ENCODE data around the gene PCDHB10. TPM values are rescaled to one million over a fixed set of nuclear protein-coding genes. Genes with fewer than 3 reads are reported as not detected.
"Not testable (repeated sequence)": the region's sequence is repeated elsewhere in the genome, so short reads cannot be mapped to it uniquely, and the experiment has no call there.

The PCDHB10 gene
- total RNA-seq, 1 donor from 2014 or later: 5.5 TPM

DNA sequence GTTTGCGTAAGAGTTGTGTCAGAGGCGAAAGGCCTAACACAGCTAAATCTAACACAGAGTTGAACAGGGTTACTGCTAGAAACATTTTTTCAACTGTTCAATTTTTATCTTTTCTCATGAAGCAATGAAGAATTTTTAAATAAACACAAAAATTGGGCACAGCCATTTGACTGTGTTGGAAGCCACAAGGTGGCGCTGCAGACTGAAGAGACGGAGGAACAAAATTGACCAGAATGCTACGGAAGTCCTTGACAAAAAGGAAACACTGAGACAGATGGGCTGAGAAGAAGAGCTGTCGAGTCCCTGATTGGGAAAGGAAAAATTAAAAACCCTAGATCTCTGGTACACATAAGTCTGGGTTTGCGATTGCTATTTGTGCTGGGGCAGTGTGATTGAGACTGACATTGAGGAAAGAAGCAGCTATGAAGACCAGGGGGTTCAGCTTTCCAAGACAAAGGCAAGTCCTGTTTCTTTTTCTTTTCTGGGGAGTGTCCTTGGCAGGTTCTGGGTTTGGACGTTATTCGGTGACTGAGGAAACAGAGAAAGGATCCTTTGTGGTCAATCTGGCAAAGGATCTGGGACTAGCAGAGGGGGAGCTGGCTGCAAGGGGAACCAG is 5.1 kb upstream of the PCDHB10 start, which contains the start of gene PCDHB9:
PCDHB9 (plus strand) TSS at position 265 of the 616 bp plus-strand sequence; CDS start at position 423, 158 bp downstream.
- no peak for DNase-seq (ENCODE audit: low spot score)

DNA sequence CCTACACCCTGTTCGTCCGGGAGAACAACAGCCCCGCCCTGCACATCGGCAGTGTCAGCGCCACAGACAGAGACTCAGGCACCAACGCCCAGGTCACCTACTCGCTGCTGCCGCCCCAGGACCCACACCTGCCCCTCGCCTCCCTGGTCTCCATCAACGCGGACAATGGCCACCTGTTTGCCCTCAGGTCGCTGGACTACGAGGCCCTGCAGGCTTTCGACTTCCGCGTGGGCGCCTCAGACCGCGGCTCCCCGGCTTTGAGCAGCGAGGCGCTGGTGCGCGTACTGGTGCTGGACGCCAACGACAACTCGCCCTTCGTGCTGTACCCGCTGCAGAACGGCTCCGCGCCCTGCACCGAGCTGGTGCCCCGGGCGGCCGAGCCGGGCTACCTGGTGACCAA is 3.5 kb upstream of the PCDHB10 start:
- DNase-seq (ENCODE audit: low spot score): not testable (repeated sequence)

DNA sequence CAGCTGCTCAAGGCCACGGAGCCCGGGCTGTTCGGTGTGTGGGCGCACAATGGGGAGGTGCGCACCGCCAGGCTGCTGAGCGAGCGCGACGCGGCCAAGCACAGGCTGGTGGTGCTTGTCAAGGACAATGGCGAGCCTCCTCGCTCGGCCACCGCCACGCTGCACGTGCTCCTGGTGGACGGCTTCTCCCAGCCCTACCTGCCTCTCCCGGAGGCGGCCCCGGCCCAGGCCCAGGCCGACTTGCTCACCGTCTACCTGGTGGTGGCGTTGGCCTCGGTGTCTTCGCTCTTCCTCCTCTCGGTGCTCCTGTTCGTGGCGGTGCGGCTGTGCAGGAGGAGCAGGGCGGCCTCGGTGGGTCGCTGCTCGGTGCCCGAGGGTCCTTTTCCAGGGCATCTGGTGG is 3.0 kb upstream of the PCDHB10 start:
- not testable (repeated sequence) for DNase-seq (ENCODE audit: low spot score)

DNA sequence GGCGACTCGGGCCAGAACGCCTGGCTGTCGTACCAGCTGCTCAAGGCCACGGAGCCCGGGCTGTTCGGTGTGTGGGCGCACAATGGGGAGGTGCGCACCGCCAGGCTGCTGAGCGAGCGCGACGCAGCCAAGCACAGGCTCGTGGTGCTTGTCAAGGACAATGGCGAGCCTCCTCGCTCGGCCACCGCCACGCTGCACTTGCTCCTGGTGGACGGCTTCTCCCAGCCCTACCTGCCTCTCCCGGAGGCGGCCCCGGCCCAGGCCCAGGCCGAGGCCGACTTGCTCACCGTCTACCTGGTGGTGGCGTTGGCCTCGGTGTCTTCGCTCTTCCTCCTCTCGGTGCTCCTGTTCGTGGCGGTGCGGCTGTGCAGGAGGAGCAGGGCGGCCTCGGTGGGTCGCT is 2.2 kb downstream of the PCDHB10 start:
- DNase-seq (ENCODE audit: low spot score): not testable (repeated sequence)

DNA sequence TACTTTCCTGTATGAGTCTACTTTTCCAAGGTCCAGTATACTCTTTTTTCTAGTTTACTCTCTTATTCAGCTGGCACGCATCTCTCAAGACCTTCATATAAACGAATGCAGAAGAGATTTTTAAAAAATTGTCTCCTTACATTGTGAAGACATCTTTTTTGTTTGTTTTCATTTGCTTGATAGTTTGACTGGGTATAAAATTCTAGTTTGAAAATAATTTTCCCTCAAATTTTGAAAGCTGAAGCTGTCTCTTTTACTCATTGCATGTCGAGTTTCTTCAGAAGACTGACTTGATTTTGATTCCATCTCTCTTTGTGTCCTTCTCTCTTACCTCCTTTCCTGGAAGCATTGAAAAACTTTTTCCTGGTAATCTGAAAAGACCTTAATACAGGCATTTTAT is 4.2 kb downstream of the PCDHB10 start:
- DNase-seq (ENCODE audit: low spot score): no peak

DNA sequence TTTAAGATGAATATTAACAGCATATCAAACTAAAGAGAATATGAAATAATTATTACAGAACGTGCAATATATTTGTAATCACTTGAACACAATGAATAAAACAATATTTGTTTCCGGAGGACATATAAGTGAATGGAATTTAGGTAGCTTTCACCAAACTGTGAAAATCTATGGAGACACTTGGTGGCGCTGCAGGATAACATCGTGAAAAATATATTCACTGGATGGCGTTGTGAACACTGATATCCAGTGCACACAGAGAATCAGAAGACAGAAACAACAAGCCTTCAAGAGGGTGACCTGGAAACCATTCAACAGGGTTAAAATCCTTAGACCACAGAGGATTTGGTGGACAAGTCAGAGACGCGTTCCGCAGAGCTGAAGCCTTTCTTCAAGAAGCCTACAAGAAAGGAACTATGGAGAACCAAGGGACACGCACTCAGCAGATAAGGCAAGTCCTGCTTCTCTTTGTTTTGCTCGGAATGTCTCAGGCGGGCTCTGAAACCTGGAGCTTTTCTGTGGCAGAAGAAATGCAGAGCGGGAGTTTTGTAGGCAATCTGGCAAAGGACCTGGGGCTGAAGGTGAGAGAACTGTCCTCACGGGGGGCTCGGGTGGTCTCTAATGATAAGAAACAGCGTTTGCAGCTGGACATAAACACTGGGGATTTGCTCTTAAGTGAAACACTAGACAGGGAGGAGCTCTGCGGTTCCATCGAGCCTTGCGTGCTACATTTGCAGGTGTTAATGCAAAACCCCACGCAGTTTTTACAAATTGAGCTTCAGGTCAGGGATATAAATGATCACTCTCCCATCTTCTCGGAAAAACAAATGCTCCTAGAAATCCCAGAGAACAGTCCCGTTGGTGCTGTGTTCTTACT is 7.4 kb downstream of the PCDHB10 start, which contains the start of gene PCDHB11:
PCDHB11 (plus strand) TSS at position 269 of the 877 bp plus-strand sequence; CDS start at position 417, 148 bp downstream.
- no peak for DNase-seq (ENCODE audit: low spot score)

DNA sequence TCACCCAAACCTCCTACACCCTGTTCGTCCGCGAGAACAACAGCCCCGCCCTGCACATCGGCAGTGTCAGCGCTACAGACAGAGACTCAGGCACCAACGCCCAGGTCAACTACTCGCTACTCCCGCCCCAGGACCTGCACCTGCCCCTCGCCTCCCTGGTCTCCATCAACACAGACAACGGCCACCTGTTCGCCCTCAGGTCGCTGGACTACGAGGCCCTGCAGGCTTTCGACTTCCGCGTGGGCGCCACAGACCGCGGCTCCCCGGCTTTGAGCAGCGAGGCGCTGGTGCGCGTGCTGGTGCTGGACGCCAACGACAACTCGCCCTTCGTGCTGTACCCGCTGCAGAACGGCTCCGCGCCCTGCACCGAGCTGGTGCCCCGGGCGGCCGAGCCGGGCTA is 9.0 kb downstream of the PCDHB10 start:
- DNase-seq (ENCODE audit: low spot score): not testable (repeated sequence)

DNA sequence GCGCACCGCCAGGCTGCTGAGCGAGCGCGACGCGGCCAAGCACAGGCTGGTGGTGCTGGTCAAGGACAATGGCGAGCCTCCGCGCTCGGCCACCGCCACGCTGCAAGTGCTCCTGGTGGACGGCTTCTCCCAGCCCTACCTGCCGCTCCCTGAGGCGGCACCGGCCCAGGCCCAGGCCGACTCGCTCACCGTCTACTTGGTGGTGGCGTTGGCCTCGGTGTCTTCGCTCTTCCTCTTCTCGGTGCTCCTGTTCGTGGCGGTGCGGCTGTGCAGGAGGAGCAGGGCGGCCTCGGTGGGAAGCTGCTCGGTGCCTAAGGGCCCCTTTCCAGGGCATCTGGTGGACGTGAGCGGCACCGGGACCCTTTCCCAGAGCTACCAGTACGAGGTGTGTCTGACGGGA is 9.5 kb downstream of the PCDHB10 start:
- not testable (repeated sequence) for DNase-seq (ENCODE audit: low spot score)

DNA sequence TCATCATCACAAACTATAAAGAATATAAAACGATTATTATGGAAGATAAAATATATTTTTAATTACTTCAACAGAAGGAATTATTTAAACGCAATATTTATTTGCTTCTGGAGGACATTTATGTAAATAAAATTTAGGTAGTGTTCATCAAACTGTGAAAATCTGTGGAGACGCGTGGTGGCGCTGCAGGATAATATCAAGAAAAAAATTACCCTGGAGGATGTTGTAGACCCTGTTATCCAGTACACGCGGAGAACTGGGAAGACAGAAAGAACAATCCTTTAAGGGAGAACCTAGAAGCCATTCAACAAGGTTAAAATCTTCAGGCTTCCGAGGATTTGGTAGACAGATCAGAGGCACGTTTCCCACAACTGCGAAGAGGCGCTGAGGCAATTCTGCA is 16.3 kb downstream of the PCDHB10 start, which contains the start of gene PCDHB12:
PCDHB12 (plus strand) TSS at position 242 of the 400 bp plus-strand sequence. CDS start 189 bp downstream, outside the sequence.
- DNase-seq (ENCODE audit: low spot score): no peak

DNA sequence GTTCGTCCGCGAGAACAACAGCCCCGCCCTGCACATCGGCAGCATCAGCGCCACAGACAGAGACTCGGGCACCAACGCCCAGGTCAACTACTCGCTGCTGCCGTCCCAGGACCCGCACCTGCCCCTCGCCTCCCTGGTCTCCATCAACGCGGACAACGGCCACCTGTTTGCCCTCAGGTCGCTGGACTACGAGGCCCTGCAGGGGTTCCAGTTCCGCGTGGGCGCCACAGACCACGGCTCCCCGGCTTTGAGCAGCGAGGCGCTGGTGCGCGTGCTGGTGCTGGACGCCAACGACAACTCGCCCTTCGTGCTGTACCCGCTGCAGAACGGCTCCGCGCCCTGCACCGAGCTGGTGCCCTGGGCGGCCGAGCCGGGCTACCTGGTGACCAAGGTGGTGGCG is 18.1 kb downstream of the PCDHB10 start:
- not testable (repeated sequence) for DNase-seq (ENCODE audit: low spot score)

DNA sequence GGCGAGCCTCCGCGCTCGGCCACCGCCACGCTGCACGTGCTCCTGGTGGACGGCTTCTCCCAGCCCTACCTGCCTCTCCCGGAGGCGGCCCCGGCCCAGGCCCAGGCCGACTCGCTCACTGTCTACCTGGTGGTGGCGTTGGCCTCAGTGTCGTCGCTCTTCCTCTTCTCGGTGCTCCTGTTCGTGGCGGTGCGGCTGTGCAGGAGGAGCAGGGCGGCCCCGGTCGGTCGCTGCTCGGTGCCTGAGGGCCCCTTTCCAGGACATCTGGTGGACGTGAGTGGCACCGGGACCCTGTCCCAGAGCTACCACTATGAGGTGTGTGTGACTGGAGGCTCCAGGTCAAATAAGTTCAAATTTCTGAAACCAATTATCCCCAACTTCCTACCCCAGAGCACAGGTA is 18.7 kb downstream of the PCDHB10 start:
- DNase-seq (ENCODE audit: low spot score): not testable (repeated sequence)

DNA sequence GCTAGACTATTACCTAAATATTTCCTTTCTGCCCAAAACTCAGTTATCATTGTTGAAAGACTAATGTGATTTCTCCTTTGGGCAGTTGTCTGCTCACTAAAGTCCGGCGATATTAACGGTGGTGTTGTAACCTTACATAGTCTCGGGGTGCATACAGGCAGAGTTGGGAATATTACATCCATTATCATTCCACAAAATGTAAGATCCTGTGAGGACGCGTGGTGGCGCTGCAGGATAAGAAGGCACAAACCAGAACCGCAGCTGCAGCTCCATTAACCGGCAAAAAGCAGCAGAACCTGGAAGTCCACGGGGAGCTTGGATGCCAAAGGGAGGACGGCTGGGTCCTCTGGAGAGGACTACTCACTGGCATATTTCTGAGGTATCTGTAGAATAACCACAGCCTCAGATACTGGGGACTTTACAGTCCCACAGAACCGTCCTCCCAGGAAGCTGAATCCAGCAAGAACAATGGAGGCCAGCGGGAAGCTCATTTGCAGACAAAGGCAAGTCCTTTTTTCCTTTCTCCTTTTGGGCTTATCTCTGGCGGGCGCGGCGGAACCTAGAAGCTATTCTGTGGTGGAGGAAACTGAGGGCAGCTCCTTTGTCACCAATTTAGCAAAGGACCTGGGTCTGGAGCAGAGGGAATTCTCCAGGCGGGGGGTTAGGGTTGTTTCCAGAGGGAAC is 21.6 kb downstream of the PCDHB10 start, which contains the start of gene PCDHB13:
PCDHB13 (plus strand) TSS at position 264 of the 684 bp plus-strand sequence; CDS start at position 469, 205 bp downstream.
- DNase-seq (ENCODE audit: low spot score): not testable (repeated sequence)

DNA sequence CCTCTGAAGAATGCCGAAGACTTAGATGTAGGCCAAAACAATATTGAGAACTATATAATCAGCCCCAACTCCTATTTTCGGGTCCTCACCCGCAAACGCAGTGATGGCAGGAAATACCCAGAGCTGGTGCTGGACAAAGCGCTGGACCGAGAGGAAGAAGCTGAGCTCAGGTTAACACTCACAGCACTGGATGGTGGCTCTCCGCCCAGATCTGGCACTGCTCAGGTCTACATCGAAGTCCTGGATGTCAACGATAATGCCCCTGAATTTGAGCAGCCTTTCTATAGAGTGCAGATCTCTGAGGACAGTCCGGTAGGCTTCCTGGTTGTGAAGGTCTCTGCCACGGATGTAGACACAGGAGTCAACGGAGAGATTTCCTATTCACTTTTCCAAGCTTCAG is 22.4 kb downstream of the PCDHB10 start:
- DNase-seq (ENCODE audit: low spot score): not testable (repeated sequence)

DNA sequence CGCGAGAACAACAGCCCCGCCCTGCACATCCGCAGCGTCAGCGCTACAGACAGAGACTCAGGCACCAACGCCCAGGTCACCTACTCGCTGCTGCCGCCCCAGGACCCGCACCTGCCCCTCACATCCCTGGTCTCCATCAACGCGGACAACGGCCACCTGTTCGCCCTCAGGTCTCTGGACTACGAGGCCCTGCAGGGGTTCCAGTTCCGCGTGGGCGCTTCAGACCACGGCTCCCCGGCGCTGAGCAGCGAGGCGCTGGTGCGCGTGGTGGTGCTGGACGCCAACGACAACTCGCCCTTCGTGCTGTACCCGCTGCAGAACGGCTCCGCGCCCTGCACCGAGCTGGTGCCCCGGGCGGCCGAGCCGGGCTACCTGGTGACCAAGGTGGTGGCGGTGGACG is 23.4 kb downstream of the PCDHB10 start:
- DNase-seq (ENCODE audit: low spot score): not testable (repeated sequence)

DNA sequence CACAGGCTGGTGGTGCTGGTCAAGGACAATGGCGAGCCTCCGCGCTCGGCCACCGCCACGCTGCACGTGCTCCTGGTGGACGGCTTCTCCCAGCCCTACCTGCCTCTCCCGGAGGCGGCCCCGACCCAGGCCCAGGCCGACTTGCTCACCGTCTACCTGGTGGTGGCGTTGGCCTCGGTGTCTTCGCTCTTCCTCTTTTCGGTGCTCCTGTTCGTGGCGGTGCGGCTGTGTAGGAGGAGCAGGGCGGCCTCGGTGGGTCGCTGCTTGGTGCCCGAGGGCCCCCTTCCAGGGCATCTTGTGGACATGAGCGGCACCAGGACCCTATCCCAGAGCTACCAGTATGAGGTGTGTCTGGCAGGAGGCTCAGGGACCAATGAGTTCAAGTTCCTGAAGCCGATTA is 23.9 kb downstream of the PCDHB10 start:
- not testable (repeated sequence) for DNase-seq (ENCODE audit: low spot score)

DNA sequence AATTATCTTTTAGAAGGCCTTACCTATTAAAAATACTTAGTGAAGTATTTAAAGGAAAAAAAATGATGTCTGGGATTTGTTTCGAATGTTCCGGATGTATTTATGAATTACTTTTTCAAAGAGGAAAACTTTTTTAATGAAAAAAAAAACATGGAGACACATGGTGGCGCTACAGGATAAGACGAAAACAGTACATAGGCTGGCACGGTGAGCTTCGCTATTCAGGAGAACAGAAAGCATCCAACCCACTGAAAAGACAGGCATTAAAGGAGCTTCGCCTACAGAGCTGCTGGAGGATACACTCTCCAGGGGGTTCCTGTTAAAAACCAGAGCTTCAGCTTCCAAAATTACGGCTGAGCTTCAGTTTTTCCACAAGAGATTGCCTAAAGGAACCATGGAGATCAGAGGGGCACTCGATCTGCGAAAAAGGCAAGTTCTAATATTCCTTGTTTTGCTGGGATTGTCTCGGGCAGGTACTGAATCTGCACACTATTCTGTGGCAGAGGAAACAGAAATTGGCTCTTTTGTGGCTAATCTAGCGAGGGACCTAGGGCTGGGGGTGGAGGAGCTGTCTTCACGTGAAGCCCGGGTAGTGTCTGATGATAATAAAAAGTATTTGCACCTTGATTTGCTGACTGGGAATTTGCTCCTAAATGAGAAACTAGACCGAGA is 31.1 kb downstream of the PCDHB10 start, which contains the start of gene PCDHB14:
PCDHB14 (plus strand) TSS at position 232 of the 672 bp plus-strand sequence; CDS start at position 395, 163 bp downstream.
- DNase-seq (ENCODE audit: low spot score): peak; percentile 10

DNA sequence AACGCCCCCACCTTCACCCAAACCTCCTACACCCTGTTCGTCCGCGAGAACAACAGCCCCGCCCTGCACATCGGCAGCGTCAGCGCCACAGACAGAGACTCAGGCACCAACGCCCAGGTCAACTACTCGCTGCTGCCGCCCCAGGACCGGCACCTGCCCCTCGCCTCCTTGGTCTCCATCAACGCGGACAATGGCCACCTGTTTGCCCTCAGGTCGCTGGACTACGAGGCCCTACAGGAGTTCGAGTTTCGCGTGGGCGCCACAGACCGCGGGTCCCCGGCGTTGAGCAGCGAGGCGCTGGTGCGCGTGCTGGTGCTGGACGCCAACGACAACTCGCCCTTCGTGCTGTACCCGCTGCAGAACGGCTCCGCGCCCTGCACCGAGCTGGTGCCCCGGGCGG is 32.7 kb downstream of the PCDHB10 start:
- DNase-seq (ENCODE audit: low spot score): not testable (repeated sequence)

DNA sequence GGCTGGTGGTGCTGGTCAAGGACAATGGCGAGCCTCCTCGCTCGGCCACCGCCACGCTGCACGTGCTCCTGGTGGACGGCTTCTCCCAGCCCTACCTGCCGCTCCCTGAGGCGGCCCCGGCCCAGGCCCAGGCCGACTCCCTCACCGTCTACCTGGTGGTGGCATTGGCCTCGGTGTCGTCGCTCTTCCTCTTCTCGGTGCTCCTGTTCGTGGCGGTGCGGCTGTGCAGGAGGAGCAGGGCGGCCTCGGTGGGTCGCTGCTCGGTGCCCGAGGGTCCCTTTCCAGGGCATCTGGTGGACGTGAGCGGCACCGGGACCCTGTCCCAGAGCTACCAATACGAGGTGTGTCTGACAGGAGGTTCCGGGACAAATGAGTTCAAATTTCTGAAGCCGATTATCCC is 33.3 kb downstream of the PCDHB10 start:
- DNase-seq (ENCODE audit: low spot score): not testable (repeated sequence)

DNA sequence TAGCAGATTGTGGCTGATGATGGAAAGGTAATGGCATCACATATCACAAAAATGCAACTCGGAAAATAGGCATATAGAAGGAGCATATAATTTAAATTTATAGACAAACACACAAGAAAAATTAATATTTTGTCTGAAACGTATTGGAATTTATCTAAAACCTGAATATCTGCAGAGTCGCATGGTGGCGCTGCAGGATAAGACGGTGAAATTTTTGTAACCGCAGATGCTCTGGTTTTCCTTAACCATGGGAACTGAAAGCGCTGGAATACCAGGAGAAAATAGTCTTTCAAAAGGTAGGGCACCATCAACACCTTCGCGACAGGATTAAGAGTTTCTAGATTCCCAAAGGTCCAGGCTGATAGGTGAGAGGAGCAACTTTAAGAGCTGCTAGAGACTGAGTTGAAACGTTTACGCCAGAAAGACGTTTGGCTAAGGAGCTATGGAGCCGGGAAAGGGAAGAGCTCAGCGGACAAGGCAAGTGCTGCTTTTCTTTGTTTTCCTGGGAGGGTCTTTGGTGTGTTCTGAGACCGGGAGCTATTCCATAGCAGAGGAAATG is 42.0 kb downstream of the PCDHB10 start:
- no peak for DNase-seq (ENCODE audit: low spot score)

DNA sequence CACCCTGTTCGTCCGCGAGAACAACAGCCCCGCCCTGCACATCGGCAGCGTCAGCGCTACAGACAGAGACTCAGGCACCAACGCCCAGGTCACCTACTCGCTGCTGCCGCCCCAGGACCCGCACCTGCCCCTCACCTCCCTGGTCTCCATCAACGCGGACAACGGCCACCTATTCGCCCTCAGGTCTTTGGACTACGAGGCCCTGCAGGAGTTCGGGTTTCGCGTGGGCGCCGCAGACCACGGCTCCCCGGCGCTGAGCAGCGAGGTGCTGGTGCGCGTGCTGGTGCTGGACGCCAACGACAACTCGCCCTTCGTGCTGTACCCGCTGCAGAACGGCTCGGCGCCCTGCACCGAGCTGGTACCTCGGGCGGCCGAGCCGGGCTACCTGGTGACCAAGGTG is 43.8 kb downstream of the PCDHB10 start:
- DNase-seq (ENCODE audit: low spot score): not testable (repeated sequence)

Data from umbilical cord (tissue), 2 donors.